ENCODE data around the gene OR6N2.

OR6N2 gene

DNA sequence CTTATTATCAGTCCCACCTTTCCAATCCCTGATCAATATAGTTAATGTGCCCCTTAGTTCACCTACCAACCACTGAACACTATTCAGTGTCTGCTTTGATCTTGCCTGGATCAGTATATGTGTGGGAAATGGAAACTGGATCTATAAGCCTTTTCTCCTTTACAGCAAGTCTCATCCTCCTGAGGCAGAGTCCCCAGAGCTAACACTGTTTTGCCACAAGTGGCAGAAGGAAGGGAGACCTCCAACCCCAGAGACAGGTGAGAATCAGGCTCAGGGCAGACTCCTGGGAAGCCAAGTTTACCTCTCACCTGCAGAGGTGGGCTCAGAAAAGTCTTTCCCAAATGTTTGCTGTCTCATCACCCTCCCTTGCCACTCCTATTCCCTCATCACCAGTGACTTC lies at the start of gene OR6N2:
Gene OR6N2, minus strand, starts transcription at position 101 of the 400 bp plus-strand sequence. CDS start 3,569 bp downstream, outside the sequence.
- DNase-seq (ENCODE audit: low read depth, low spot score), result no peak

- no peak for DNase-seq (ENCODE audit: low read depth, low spot score)
Observed at GRCh38 chr1:158830074-158830677, 49.2 kb upstream of the OR6N2 start.

- no peak for DNase-seq (ENCODE audit: low read depth, low spot score)
Observed at GRCh38 chr1:158821723-158822122, 40.7 kb upstream of the OR6N2 start.

GRCh38 chr1:158819461-158820443 lies 38.7 kb upstream of the OR6N2 start:
- no peak for DNase-seq (ENCODE audit: low read depth, low spot score)

DNA sequence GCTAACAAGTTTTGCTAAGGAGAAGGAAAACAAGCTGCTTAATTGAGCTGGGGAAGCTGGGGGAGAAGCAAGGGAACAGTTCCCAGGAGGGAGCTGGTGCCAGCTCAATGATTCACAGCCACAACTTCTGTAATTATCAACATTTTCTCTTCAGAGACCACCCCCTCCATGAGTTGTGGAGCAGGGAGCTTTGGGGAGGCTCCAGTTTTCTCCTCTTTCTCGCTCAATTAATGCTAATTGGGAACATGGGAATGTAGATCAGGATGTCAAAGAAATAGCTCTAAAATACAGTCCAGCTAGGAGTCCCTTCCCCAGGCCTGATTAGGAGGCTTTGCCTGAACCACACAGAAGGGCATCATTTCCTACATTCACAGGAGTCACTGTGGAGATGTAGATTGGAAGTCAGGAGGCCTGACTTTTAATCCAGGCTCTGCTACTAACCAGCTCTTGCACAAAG lies 38.0 kb upstream of the OR6N2 start:
- DNase-seq (ENCODE audit: low read depth, low spot score), result no peak

GRCh38 chr1:158818560-158818959 lies 37.6 kb upstream of the OR6N2 start:
- DNase-seq (ENCODE audit: low read depth, low spot score), result no peak

GRCh38 chr1:158814970-158815369 lies 34.0 kb upstream of the OR6N2 start:
- no peak for DNase-seq (ENCODE audit: low read depth, low spot score)

- DNase-seq (ENCODE audit: low read depth, low spot score), result no peak
Observed at GRCh38 chr1:158813164-158813563, 32.2 kb upstream of the OR6N2 start.

- no peak for DNase-seq (ENCODE audit: low read depth, low spot score)
Observed at GRCh38 chr1:158812336-158812735, 31.3 kb upstream of the OR6N2 start.

DNA sequence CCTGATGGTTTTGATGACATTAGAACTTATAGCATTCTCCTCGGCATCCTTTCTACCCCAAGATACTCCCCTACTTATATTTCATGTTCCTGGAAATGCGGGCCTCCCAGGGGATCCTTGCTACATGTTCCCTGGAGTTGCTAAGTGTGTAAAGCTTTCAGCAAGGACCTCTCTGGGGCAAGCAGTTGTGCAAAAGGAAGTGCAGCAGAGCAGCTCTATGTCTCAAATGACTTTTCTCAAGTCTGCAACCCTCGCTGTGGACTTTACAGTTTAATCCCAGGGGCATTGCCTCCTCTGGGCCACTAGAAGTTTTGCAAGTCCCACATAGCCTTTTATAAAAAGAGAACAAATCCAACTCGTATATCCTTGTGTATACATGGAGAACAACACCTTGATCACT lies 29.3 kb upstream of the OR6N2 start:
- DNase-seq (ENCODE audit: low read depth, low spot score), result no peak

GRCh38 chr1:158809862-158810261 lies 28.9 kb upstream of the OR6N2 start:
- DNase-seq (ENCODE audit: low read depth, low spot score), result no peak

DNA sequence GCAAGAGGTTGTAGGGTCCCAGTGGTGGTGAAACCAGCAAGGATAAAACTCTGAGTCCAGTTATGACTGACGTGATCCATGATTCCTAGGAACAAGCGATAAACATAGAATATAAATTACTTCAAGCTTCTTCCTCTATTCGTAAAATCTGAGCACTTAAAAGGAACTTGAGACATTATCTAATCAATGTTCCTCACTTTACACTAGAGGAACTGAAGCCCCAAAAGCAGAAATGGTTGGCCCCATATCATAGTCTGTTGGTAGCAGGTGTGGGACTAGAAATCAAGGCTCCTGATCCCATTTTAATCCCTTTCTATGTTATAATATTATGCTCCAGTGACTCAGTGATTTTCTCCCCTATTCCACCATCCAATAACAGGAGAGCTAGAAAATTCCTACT lies 28.3 kb upstream of the OR6N2 start:
- DNase-seq (ENCODE audit: low read depth, low spot score), result no peak

GRCh38 chr1:158806916-158807536 lies 26.0 kb upstream of the OR6N2 start:
- no peak for DNase-seq (ENCODE audit: low read depth, low spot score)

DNA sequence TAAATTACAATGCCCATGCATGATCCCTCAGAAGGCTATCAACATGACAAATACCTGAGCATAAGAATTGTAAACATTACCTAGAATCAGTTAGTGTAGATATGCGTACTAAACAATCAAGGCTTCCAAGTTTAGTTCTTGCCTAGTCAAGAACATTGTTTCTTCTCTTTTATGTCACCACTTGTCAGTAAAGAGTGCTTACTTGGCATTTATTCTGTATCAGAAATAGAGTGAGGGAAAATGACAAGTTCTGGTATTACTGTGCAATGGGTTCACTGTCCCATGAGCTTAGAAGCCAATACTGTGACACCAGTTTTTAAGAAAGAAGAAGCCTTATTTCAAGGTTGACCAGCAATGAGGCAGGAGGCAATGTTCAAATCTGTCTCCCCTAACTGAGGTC lies 22.7 kb upstream of the OR6N2 start:
- no peak for DNase-seq (ENCODE audit: low read depth, low spot score)

GRCh38 chr1:158801396-158801795 lies 20.4 kb upstream of the OR6N2 start:
- DNase-seq (ENCODE audit: low read depth, low spot score), result no peak

DNA sequence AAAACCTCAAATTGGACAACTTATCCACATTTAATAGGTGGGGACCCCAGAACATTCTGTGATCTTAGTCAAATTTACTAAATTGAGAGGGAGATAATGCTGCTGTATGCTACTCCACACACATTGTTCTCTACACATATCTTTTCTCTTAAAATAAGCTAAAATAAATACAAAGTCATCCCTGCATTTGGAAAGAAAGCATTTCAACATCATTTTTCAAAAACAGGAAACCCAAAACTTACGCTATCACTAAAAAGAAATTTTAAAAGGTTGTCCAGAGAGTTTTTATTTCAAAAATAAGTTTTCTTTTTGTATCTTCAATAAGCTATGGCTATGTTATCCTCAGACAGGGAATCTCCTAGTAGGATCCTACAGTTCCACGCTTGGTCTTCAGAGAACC lies 19.5 kb upstream of the OR6N2 start:
- DNase-seq (ENCODE audit: low read depth, low spot score), result no peak

DNA sequence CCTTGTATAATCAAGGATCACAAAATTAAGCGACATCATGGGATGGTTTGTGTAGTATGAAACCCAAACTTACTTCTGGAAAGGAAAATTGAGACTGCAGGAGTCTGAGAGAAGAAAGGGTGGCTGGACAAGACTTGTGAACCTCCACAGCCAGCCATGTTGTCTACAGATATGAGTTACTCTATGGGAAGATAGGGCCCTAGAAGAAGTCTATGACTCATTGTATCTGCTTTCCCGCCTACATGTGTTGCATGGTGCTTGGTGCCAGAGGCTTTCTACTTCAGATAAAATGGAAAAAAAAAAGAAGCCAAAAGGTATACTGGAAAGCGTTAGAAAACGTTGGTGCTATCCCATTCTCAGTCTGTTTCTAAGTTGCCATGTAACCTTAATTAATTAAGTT lies 18.7 kb upstream of the OR6N2 start:
- no peak for DNase-seq (ENCODE audit: low read depth, low spot score)

DNA sequence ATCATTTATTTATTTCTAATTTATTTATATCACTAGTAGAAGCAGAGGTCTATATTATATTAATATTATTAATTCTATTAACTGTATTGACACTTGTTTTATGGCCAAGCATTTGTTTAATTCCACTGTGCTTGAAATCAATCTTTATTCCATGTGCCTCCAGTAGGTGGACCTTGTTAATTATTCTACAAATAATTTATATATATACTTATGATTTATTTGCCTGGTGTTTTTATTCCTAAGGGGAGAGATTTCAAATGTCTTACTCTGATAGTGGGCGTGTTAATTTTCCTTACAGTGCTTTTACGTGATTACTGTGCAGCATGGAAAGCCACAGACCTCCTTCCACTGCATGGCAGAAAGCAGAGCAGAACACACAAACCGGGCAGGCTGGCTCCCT lies 17.5 kb upstream of the OR6N2 start:
- DNase-seq (ENCODE audit: low read depth, low spot score), result no peak

DNA sequence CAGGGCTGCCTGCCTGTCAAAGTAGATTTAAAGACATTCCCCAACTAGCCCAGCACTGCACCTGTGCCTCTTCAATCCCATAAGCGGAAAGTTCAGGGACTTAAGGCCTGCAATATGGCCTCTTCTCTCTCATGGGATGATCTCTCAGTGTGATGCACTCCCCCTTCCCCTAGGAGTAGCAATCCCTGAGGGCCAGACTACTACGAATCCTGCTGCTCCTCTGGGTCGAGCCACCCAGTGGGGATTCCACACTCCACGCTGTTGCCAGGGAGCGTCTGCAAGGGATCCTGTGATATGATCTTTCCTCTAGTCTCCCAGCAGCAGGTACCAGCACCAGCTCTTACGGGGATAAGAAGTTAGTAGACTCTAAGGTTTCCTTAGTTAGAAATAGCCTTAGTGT lies 13.2 kb upstream of the OR6N2 start:
- no peak for DNase-seq (ENCODE audit: low read depth, low spot score)

- DNase-seq (ENCODE audit: low read depth, low spot score), result no peak
Observed at GRCh38 chr1:158793604-158794003, 12.6 kb upstream of the OR6N2 start.

DNA sequence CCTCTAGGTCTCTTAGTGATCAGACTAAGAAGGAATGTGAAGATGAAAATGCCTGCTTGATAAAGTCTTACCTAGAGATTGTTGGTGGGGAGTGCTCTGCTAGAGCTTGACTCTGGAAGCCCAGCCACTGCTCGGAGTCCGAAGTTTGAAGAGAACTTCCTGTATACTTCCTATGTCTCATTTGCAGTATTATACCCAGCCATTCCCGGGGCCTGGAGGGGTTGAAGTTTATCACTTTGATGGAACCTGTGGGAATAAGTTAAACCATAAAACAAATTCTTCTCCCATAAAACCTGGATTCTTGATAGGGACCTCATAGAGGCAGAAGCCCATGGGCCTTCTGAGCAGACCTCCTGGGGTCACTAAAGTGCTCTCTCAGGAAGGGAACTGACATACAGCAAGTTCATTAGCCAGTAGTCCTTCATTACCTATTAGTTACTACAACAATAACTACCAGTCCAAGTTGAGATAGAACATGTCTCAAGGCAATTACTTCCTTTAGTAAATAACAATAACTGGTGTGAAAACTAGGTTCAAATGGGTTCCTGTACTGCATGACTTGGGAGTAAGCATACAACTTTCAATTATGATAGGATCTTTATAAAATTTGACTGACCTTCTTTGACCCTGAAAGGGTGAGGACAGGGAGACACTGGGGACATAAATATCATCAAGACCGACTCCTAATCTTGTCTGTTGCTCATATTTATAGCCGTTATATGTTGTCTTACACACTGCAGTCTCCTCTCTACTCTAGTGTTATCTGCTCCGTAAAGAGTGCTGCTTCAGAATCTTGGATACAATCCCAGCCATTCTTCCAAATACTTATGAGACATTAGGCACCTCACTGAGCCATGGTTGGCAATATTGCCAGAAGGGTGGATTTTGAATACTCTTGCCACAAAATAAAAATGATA lies 8.8 kb downstream of the OR6N2 start, which contains the start of gene OR6N1:
Gene OR6N1, minus strand, starts transcription at position 246 of the 917 bp plus-strand sequence. CDS start 5,513 bp downstream, outside the sequence.
- DNase-seq (ENCODE audit: low read depth, low spot score), result no peak
